EL (cell line): ENCODE measurements around the gene RASGRP2.
A peak's percentile ranks its signal among the peaks of the same experiment; 100 is the strongest.

Experiments
- DNase-seq: peaks from one replicate; pipeline ENCODE4 v3.0.0-alpha.2; 2016

The RASGRP2 gene

GRCh38 chr11:64694026-64694755, 49.8 kb downstream of the RASGRP2 start:
- no peak for DNase-seq

GRCh38 chr11:64692764-64693331, 51.1 kb downstream of the RASGRP2 start:
- no peak for DNase-seq

GRCh38 chr11:64691543-64691942, 52.4 kb downstream of the RASGRP2 start:
- DNase-seq: no peak

GRCh38 chr11:64690235-64690634, 53.7 kb downstream of the RASGRP2 start:
- no peak for DNase-seq

DNA sequence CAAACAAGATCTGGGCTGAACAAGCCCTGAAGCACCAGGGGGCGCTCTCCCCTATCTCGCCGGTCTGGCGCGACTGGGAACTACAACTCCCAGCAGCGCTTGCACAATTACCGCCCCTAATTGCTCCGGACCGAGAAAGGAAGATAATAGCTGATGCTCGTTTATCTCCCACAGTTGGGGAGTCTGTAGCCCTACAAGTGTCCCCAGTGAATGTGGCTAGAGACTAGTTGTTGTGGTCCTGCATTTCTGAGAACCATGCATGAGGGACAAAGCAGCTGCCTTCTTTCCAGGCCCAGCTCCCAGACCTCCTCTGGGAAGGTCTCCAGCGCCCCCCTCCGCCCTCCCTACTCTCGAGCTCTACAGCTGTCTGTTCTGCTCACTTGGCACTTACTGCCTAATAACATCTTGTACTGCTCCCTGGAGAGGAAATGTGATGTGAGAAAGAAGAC, 55.4 kb downstream of the RASGRP2 start:
- peak; percentile 82 for DNase-seq

- no peak for DNase-seq
Measured at GRCh38 chr11:64687643-64688533, 56.1 kb downstream of the RASGRP2 start.

GRCh38 chr11:64687204-64687603, 56.7 kb downstream of the RASGRP2 start:
- DNase-seq: no peak

DNA sequence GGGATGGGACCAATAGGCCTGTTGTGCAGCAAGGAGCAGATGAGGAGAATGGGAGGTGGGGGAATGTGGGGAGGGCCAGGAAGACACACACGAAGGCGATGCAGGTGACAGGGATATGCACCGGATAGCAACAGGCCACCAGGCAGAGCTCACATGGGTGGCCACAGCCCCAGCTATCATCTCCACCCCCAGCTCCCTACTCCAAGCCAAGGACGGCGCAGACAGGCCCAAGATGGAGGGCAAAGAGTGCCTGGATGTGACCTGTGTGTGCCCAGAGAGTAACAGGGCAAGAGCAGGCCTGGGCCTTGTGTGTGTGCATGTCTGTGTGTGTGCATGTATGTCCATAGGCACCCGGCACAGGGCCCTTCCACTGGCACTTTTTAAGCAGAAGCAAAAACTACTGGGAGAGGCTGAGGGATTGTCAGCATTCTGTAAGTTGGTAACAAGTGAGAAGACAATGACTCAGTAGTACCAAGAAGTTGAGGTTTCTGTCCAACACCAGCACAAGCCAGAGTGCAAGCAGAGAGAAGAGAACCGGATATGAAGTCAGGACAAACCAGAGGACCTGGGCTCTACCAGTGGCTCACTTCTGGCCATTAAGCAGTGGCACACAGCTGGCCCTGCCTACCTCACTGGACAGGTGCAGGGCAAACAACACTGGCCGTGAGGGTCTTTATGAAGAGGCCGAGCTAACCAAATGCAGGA, 57.3 kb downstream of the RASGRP2 start:
- DNase-seq: no peak

GRCh38 chr11:64685536-64685935, 58.4 kb downstream of the RASGRP2 start:
- DNase-seq: no peak

DNA sequence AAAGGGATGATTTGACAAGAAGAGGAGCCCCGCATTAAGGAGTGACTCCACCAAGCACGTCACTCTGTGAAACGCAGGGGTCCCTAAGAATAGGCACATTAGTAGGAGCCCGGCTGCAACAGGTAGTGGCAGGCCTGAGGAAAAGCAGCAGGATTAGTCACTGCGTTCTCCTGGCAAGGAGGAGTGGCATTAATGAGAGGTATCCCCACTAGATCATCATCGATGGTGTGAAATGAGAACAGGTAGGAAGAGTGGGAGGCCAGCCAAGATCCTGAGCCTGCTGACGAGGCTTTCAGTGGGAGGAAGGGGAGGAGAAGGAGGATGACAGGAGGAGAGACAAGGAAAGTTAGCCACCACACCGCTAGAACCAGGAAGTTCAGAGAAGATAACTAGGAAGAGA, 59.6 kb downstream of the RASGRP2 start:
- no peak for DNase-seq

DNA sequence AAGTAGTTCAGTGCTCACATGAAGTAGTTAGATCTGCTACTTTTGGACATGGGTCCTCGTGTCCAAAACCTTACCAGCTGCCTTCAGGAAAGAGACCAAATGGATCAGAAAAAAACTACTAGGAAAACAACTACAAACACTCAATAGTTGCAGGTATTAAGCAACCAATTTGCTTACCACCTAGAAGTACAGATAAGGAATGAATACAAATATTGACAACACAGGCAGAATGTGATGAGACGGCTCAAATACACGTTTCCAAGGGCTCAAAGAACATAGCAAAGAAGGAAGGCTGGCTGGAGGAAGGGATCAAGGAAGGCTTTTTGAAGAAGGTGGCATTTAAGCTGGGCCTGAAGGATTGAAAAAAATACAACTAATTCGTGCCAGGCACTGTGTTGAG, 62.8 kb downstream of the RASGRP2 start:
- DNase-seq: no peak

GRCh38 chr11:64679846-64680245, 64.1 kb downstream of the RASGRP2 start:
- no peak for DNase-seq

DNA sequence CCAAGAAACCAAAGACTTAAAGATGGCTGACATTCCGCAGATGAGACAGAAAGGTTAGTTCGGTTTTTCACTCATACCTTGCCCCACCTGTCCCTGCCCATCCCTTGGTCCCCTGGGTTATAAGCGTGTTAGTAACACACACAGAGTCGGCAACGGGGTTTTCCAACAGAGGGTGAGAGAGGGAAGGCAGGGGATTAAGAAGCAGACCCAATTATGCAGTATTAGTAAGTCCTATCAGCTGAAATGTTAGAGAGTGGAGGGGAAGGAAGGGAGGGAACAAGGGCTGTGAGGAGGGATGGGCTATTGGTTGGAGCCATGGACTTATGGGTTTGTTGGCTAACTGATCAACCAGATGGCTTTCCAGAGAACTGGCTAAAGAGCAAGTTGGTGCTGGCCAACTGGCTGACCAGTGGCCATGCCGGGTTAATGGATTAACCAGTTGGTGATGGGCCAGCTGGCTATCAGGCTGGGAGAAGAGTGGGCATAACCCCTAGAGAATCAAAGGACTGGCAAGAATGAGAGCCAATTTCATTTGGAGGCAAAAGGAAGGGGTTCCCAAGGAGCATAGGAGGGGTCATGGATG, 66.4 kb downstream of the RASGRP2 start:
- no peak for DNase-seq
